ENCODE measurements around the gene UNC5B.

UNC5B gene

GRCh38 chr10:71269301-71270288 lies 57.2 kb downstream of the UNC5B start:
- H3K9me3 ChIP-seq (ENCODE audit: insufficient read depth, low read length, severe bottlenecking) = no peaks in the 10 kb centered on the region
- no peak overlapping the region for H3K9ac ChIP-seq (ENCODE audit: low read depth, low read length)
- no peak overlapping the region for H3K4me2 ChIP-seq (ENCODE audit: insufficient read depth, low read length)
- H4K20me1 ChIP-seq (ENCODE audit: insufficient read depth, low read length) = peaks cover 9% of the 10 kb centered on the region; the same call in 1 of the 2 replicates
- no peaks in the 10 kb centered on the region for H3K36me3 ChIP-seq (ENCODE audit: insufficient read depth, low read length)
- H3K4me3 ChIP-seq (ENCODE audit: low read depth in 1 of 2, low read length in 2 of 2) = no peak overlapping the region
- no peak for TF ChIP-seq EZH2 (IDR thresholded peaks at IDR 0.05; ENCODE audit: borderline replicate concordance, low read depth, low read length, severe bottlenecking)
- TF ChIP-seq, protein P1, sequence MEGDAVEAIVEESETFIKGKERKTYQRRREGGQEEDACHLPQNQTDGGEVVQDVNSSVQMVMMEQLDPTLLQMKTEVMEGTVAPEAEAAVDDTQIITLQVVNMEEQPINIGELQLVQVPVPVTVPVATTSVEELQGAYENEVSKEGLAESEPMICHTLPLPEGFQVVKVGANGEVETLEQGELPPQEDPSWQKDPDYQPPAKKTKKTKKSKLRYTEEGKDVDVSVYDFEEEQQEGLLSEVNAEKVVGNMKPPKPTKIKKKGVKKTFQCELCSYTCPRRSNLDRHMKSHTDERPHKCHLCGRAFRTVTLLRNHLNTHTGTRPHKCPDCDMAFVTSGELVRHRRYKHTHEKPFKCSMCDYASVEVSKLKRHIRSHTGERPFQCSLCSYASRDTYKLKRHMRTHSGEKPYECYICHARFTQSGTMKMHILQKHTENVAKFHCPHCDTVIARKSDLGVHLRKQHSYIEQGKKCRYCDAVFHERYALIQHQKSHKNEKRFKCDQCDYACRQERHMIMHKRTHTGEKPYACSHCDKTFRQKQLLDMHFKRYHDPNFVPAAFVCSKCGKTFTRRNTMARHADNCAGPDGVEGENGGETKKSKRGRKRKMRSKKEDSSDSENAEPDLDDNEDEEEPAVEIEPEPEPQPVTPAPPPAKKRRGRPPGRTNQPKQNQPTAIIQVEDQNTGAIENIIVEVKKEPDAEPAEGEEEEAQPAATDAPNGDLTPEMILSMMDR (IDR thresholded peaks at IDR 0.05; ENCODE audit: borderline replicate concordance, extremely low read depth, low read length, poor library complexity, severe bottlenecking) = peak; percentile 7
- H3K27me3 ChIP-seq (ENCODE audit: insufficient read depth, low read length, poor library complexity) = no peaks in the 10 kb centered on the region
- H2AFZ ChIP-seq (ENCODE audit: low read depth, low read length) = no peak overlapping the region
- H3K79me2 ChIP-seq (ENCODE audit: insufficient read depth, low read length) = no peaks in the 10 kb centered on the region
- no peak for DNase-seq
- H3K4me1 ChIP-seq (ENCODE audit: insufficient read depth, low read length) = no peaks in the 10 kb centered on the region
- no peak for ATAC-seq (ENCODE audit: insufficient read depth, low read depth)
- H3K27ac ChIP-seq (ENCODE audit: low read length) = no peak overlapping the region

GRCh38 chr10:71270301-71271220 lies 58.2 kb downstream of the UNC5B start:
- H3K9me3 ChIP-seq (ENCODE audit: insufficient read depth, low read length, severe bottlenecking) = no peaks in the 10 kb centered on the region
- ATAC-seq (ENCODE audit: insufficient read depth, low read depth) (peak; percentile 92), DNase-seq (peak; percentile 58)
- no peak overlapping the region for H3K9ac ChIP-seq (ENCODE audit: low read depth, low read length)
- no peak overlapping the region for H3K4me2 ChIP-seq (ENCODE audit: insufficient read depth, low read length)
- no peak for TF ChIP-seq EZH2 (IDR thresholded peaks at IDR 0.05; ENCODE audit: borderline replicate concordance, low read depth, low read length, severe bottlenecking)
- TF ChIP-seq, protein P1 (IDR thresholded peaks at IDR 0.05; ENCODE audit: borderline replicate concordance, extremely low read depth, low read length, poor library complexity, severe bottlenecking) = peak; percentile 76
- no peak overlapping the region for H3K27ac ChIP-seq (ENCODE audit: low read length)
- peaks cover 9% of the 10 kb centered on the region; the same call in 1 of the 2 replicates for H4K20me1 ChIP-seq (ENCODE audit: insufficient read depth, low read length)
- H3K79me2 ChIP-seq (ENCODE audit: insufficient read depth, low read length) = no peaks in the 10 kb centered on the region
- no peaks in the 10 kb centered on the region for H3K4me1 ChIP-seq (ENCODE audit: insufficient read depth, low read length)
- H3K27me3 ChIP-seq (ENCODE audit: insufficient read depth, low read length, poor library complexity) = no peaks in the 10 kb centered on the region
- H3K4me3 ChIP-seq (ENCODE audit: low read depth in 1 of 2, low read length in 2 of 2) = no peak overlapping the region
- H2AFZ ChIP-seq (ENCODE audit: low read depth, low read length) = no peak overlapping the region
- no peaks in the 10 kb centered on the region for H3K36me3 ChIP-seq (ENCODE audit: insufficient read depth, low read length)

GRCh38 chr10:71271662-71272055 lies 59.3 kb downstream of the UNC5B start:
- TF ChIP-seq, protein P1 (IDR thresholded peaks at IDR 0.05; ENCODE audit: borderline replicate concordance, extremely low read depth, low read length, poor library complexity, severe bottlenecking) = no peak
- TF ChIP-seq EZH2 (IDR thresholded peaks at IDR 0.05; ENCODE audit: borderline replicate concordance, low read depth, low read length, severe bottlenecking) = no peak
- Histone ChIP-seq H3K9ac (ENCODE audit: low read depth, low read length) (no peak overlapping the region), H3K4me2 (ENCODE audit: insufficient read depth, low read length) (no peak overlapping the region), H3K27me3 (ENCODE audit: insufficient read depth, low read length, poor library complexity) (no peaks in the 10 kb centered on the region), H3K36me3 (ENCODE audit: insufficient read depth, low read length) (no peaks in the 10 kb centered on the region), H2AFZ (ENCODE audit: low read depth, low read length) (no peak overlapping the region), H4K20me1 (ENCODE audit: insufficient read depth, low read length) (peaks cover 9% of the 10 kb centered on the region; the same call in 1 of the 2 replicates), H3K79me2 (ENCODE audit: insufficient read depth, low read length) (no peaks in the 10 kb centered on the region), H3K4me3 (ENCODE audit: low read depth in 1 of 2, low read length in 2 of 2) (no peak overlapping the region), H3K4me1 (ENCODE audit: insufficient read depth, low read length) (no peaks in the 10 kb centered on the region), H3K27ac (ENCODE audit: low read length) (no peak overlapping the region), H3K9me3 (ENCODE audit: insufficient read depth, low read length, severe bottlenecking) (no peaks in the 10 kb centered on the region)
- ATAC-seq (ENCODE audit: insufficient read depth, low read depth) = no peak
- DNase-seq = no peak
